IMR-90 (cell line): ENCODE measurements around the gene KCNN3.

Source experiments
- CTCF ChIP-seq: conservative IDR thresholded peaks from 2 replicates; pipeline ENCODE4 v1.5.1; 2012; ENCODE audit warnings: mild to moderate bottlenecking, low read depth, low read length, improper control_type of control experiment
- MXI1 ChIP-seq: IDR thresholded peaks from 2 replicates; pipeline ENCODE4 v1.6.1; 2012; ENCODE audit warnings: low read depth, mild to moderate bottlenecking, low read length, moderate library complexity, borderline replicate concordance
- POLR2A ChIP-seq: IDR thresholded peaks from 2 replicates; pipeline ENCODE4 v1.6.1; 2012; ENCODE audit warnings: mild to moderate bottlenecking, low read depth, low read length
- RAD21 ChIP-seq: IDR thresholded peaks from 2 replicates; pipeline ENCODE4 v1.6.1; 2012; ENCODE audit warnings: low read length, improper control_type of control experiment
- SMC3 ChIP-seq: fragments of 150-350 bp; IDR thresholded peaks from 2 replicates; pipeline ENCODE4 v1.6.1; 2016; ENCODE audit warnings: low read depth, mild to moderate bottlenecking, antibody characterized with exemption, low read length, moderate library complexity
- USF2 ChIP-seq: fragments of 150-350 bp; IDR thresholded peaks from 2 replicates; pipeline ENCODE4 v1.6.1; 2017; ENCODE audit warnings: mild to moderate bottlenecking, antibody characterized with exemption, low read length, low read depth

GRCh38 chr1:154744352-154745035, 125.6 kb downstream of the KCNN3 start:
- TF ChIP-seq CTCF = no peak
- TF ChIP-seq SMC3 = no peak
- no peak for TF ChIP-seq POLR2A
- TF ChIP-seq MXI1 = no peak
- TF ChIP-seq RAD21 = no peak
- TF ChIP-seq USF2 = no peak
